ENCODE measurements around the gene MTMR11. TPM values are rescaled to one million over a fixed set of nuclear protein-coding genes. Genes with fewer than 3 reads are reported as not detected.

Gene MTMR11
- total and polyA plus RNA-seq, 2 experiments from 2014 or later = 2.4 to 3.6 TPM

DNA sequence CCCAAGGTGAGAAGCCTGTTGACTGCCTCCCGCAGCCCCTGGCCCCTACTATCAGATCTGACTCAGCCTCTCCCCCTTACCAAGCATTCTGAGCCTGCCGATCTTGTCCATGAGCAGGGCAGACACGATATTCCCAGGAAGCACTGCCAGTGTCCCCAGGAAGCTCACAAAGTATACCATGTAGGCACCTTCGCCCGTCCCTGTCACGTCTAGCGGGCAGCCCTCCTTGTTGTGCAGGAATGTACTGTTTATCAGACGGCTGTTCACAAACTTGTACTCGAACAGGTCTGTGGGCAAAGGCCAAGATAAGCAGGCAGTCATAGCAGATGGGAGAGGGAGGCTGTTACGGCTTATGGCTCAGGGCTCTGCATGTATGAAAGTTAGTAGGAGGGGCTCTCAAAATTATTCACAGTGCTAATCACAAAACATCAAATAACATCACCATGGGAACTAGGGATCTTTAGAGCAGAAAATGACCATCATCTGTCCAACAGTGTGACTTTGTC, 30.1 kb downstream of the MTMR11 start:
- H3K27me3 Mint-ChIP-seq (ENCODE audit: insufficient read depth, low read depth, poor library complexity) = peaks cover 4% of the 10 kb centered on the region
- H3F3A ChIP-seq (replicated peaks; ENCODE audit: low read depth) = no peaks in the 10 kb centered on the region
- no peak overlapping the region; the same call in 2 of the 3 replicates for H3K4me3 Mint-ChIP-seq
- H3K27ac ChIP-seq (ENCODE audit: low read depth) = no peak overlapping the region
- H3K9me2 ChIP-seq (ENCODE audit: insufficient read depth) = no peaks in the 10 kb centered on the region
- no peaks in the 10 kb centered on the region for H3K9me3 Mint-ChIP-seq
- no peak overlapping the region for H3K4me2 ChIP-seq
- H4K20me1 ChIP-seq (replicated peaks; ENCODE audit: insufficient read depth) = no peaks in the 10 kb centered on the region; the same call in 1 of the 2 replicates
- TF ChIP-seq STAT1 (IDR thresholded peaks at IDR 0.05; ENCODE audit: unreplicated experiment) (no peak), ZNF114 (CRISPR knock-in tag; IDR thresholded peaks at IDR 0.05) (no peak), JUNB (IDR thresholded peaks at IDR 0.05; ENCODE audit: unreplicated experiment) (no peak), POLR2AphosphoS5 (IDR thresholded peaks at IDR 0.05; ENCODE audit: low read depth) (no peak), EZH2 (IDR thresholded peaks at IDR 0.05; ENCODE audit: low read depth, unreplicated experiment) (no peak), CREB1 (CRISPR knock-in tag; IDR thresholded peaks at IDR 0.05; ENCODE audit: low read depth) (no peak), ETS1 (IDR thresholded peaks at IDR 0.05) (no peak), ZNF331 (CRISPR knock-in tag; IDR thresholded peaks at IDR 0.05; ENCODE audit: low read depth) (no peak), ZNF462 (CRISPR knock-in tag; IDR thresholded peaks at IDR 0.05) (no peak), EZH2phosphoT487 (IDR thresholded peaks at IDR 0.05; ENCODE audit: unreplicated experiment) (no peak), NANOG (IDR thresholded peaks at IDR 0.05; ENCODE audit: borderline replicate concordance) (no peak)
- TF ChIP-seq, protein P1, sequence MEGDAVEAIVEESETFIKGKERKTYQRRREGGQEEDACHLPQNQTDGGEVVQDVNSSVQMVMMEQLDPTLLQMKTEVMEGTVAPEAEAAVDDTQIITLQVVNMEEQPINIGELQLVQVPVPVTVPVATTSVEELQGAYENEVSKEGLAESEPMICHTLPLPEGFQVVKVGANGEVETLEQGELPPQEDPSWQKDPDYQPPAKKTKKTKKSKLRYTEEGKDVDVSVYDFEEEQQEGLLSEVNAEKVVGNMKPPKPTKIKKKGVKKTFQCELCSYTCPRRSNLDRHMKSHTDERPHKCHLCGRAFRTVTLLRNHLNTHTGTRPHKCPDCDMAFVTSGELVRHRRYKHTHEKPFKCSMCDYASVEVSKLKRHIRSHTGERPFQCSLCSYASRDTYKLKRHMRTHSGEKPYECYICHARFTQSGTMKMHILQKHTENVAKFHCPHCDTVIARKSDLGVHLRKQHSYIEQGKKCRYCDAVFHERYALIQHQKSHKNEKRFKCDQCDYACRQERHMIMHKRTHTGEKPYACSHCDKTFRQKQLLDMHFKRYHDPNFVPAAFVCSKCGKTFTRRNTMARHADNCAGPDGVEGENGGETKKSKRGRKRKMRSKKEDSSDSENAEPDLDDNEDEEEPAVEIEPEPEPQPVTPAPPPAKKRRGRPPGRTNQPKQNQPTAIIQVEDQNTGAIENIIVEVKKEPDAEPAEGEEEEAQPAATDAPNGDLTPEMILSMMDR (conservative IDR thresholded peaks at IDR 0.05; ENCODE audit: low read depth in 2 of 2) = no peak
- TF ChIP-seq, protein P2, sequence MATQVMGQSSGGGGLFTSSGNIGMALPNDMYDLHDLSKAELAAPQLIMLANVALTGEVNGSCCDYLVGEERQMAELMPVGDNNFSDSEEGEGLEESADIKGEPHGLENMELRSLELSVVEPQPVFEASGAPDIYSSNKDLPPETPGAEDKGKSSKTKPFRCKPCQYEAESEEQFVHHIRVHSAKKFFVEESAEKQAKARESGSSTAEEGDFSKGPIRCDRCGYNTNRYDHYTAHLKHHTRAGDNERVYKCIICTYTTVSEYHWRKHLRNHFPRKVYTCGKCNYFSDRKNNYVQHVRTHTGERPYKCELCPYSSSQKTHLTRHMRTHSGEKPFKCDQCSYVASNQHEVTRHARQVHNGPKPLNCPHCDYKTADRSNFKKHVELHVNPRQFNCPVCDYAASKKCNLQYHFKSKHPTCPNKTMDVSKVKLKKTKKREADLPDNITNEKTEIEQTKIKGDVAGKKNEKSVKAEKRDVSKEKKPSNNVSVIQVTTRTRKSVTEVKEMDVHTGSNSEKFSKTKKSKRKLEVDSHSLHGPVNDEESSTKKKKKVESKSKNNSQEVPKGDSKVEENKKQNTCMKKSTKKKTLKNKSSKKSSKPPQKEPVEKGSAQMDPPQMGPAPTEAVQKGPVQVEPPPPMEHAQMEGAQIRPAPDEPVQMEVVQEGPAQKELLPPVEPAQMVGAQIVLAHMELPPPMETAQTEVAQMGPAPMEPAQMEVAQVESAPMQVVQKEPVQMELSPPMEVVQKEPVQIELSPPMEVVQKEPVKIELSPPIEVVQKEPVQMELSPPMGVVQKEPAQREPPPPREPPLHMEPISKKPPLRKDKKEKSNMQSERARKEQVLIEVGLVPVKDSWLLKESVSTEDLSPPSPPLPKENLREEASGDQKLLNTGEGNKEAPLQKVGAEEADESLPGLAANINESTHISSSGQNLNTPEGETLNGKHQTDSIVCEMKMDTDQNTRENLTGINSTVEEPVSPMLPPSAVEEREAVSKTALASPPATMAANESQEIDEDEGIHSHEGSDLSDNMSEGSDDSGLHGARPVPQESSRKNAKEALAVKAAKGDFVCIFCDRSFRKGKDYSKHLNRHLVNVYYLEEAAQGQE (IDR thresholded peaks at IDR 0.05; ENCODE audit: unreplicated experiment) = no peak
- no peak for DNase-seq (ENCODE audit: low spot score)
- no peaks in the 10 kb centered on the region for H3K79me2 ChIP-seq (replicated peaks; ENCODE audit: insufficient read depth)
- no peak for ATAC-seq
- H3K36me3 Mint-ChIP-seq (ENCODE audit: low read depth) = peaks cover 50% of the 10 kb centered on the region
- peaks cover 7% of the 10 kb centered on the region; the same call in 1 of the 2 replicates for H3K36me3 ChIP-seq (ENCODE audit: insufficient read depth)
- peaks cover 7% of the 10 kb centered on the region for H3K4me1 Mint-ChIP-seq
- no peaks in the 10 kb centered on the region for H3K4me1 ChIP-seq (ENCODE audit: insufficient read depth)
- H2AFZ ChIP-seq = no peak overlapping the region
- H3K4me3 ChIP-seq = no peak overlapping the region
- no peak overlapping the region for H3K27ac Mint-ChIP-seq
- H3K27me3 ChIP-seq (ENCODE audit: insufficient read depth) = no peaks in the 10 kb centered on the region

Measured in GM23338 (cell line).